ENCODE data around the gene MT4.

The MT4 gene

GRCh38 chr16:56588781-56589140, 23.9 kb downstream of the MT4 start:
- Histone ChIP-seq H3K36me3 (ENCODE audit: insufficient read depth, low read length) (no peaks in the 10 kb centered on the region), H3K4me3 (no peak overlapping the region), H3K27ac (no peak overlapping the region), H3K9ac (ENCODE audit: insufficient read length) (no peak overlapping the region), H3K9me3 (ENCODE audit: low read depth, low read length) (no peaks in the 10 kb centered on the region)
- DNase-seq (ENCODE audit: low read depth, low spot score) = no peak
- TF ChIP-seq FOXP2 (optimal IDR thresholded peaks at IDR 0.05; ENCODE audit: control extremely low read depth, extremely low read length, insufficient read depth) = no peak
- TF ChIP-seq POLR2AphosphoS5 (IDR thresholded peaks at IDR 0.05; ENCODE audit: borderline replicate concordance, low read depth, low read length) = no peak
- TF ChIP-seq EZH2 (IDR thresholded peaks at IDR 0.05) = no peak

GRCh38 chr16:56589141-56590039, 24.5 kb downstream of the MT4 start, which contains the start of gene MT3:
TSS of gene MT3 (plus strand) at chr16:56589528. CDS start at chr16:56589591, 63 bp downstream.
- TF ChIP-seq POLR2AphosphoS5 (IDR thresholded peaks at IDR 0.05; ENCODE audit: borderline replicate concordance, low read depth, low read length) = no peak
- no peak for TF ChIP-seq FOXP2 (optimal IDR thresholded peaks at IDR 0.05; ENCODE audit: control extremely low read depth, extremely low read length, insufficient read depth)
- no peak for TF ChIP-seq EZH2 (IDR thresholded peaks at IDR 0.05)
- H3K36me3 ChIP-seq (ENCODE audit: insufficient read depth, low read length) = no peaks in the 10 kb centered on the region
- DNase-seq (ENCODE audit: low read depth, low spot score) = no peak
- H3K9ac ChIP-seq (ENCODE audit: insufficient read length) = no peak within 1 kb of the TSS
- no peak within 1 kb of the TSS for H3K27ac ChIP-seq
- no peak within 1 kb of the TSS for H3K4me3 ChIP-seq
- no peaks in the 10 kb centered on the region for H3K9me3 ChIP-seq (ENCODE audit: low read depth, low read length)

- TF ChIP-seq FOXP2 (optimal IDR thresholded peaks at IDR 0.05; ENCODE audit: control extremely low read depth, extremely low read length, insufficient read depth) = no peak
- TF ChIP-seq POLR2AphosphoS5 (IDR thresholded peaks at IDR 0.05; ENCODE audit: borderline replicate concordance, low read depth, low read length) = no peak
- no peak for TF ChIP-seq EZH2 (IDR thresholded peaks at IDR 0.05)
- no peak overlapping the region for H3K27ac ChIP-seq
- no peak overlapping the region for H3K4me3 ChIP-seq
- H3K9me3 ChIP-seq (ENCODE audit: low read depth, low read length) = no peaks in the 10 kb centered on the region
- H3K36me3 ChIP-seq (ENCODE audit: insufficient read depth, low read length) = no peaks in the 10 kb centered on the region
- no peak overlapping the region for H3K9ac ChIP-seq (ENCODE audit: insufficient read length)
- no peak for DNase-seq (ENCODE audit: low read depth, low spot score)
These were observed 26.6 kb downstream of the MT4 start for GRCh38 chr16:56591377-56592060.

GRCh38 chr16:56593573-56594291, 28.9 kb downstream of the MT4 start:
- Histone ChIP-seq H3K27ac (no peak overlapping the region), H3K4me3 (no peak overlapping the region), H3K9ac (ENCODE audit: insufficient read length) (no peak overlapping the region), H3K36me3 (ENCODE audit: insufficient read depth, low read length) (no peaks in the 10 kb centered on the region), H3K9me3 (ENCODE audit: low read depth, low read length) (no peaks in the 10 kb centered on the region)
- no peak for DNase-seq (ENCODE audit: low read depth, low spot score)
- TF ChIP-seq EZH2 (IDR thresholded peaks at IDR 0.05) (no peak), FOXP2 (optimal IDR thresholded peaks at IDR 0.05; ENCODE audit: control extremely low read depth, extremely low read length, insufficient read depth) (no peak), POLR2AphosphoS5 (IDR thresholded peaks at IDR 0.05; ENCODE audit: borderline replicate concordance, low read depth, low read length) (no peak)

- TF ChIP-seq POLR2AphosphoS5 (IDR thresholded peaks at IDR 0.05; ENCODE audit: borderline replicate concordance, low read depth, low read length) = no peak
- no peak for TF ChIP-seq FOXP2 (optimal IDR thresholded peaks at IDR 0.05; ENCODE audit: control extremely low read depth, extremely low read length, insufficient read depth)
- TF ChIP-seq EZH2 (IDR thresholded peaks at IDR 0.05) = no peak
- no peaks in the 10 kb centered on the region for H3K36me3 ChIP-seq (ENCODE audit: insufficient read depth, low read length)
- no peak overlapping the region for H3K4me3 ChIP-seq
- H3K9ac ChIP-seq (ENCODE audit: insufficient read length) = no peak overlapping the region
- no peak overlapping the region for H3K27ac ChIP-seq
- no peaks in the 10 kb centered on the region for H3K9me3 ChIP-seq (ENCODE audit: low read depth, low read length)
- DNase-seq (ENCODE audit: low read depth, low spot score) = no peak
These were observed 29.4 kb downstream of the MT4 start for GRCh38 chr16:56594292-56594619.

GRCh38 chr16:56600398-56600999, 35.6 kb downstream of the MT4 start:
- H3K9ac ChIP-seq (ENCODE audit: insufficient read length) = no peak overlapping the region
- no peak for DNase-seq (ENCODE audit: low read depth, low spot score)

GRCh38 chr16:56601325-56601724, 36.5 kb downstream of the MT4 start:
- Histone ChIP-seq H3K27ac (no peak overlapping the region), H3K36me3 (ENCODE audit: insufficient read depth, low read length) (no peaks in the 10 kb centered on the region), H3K4me3 (no peak overlapping the region), H3K9me3 (ENCODE audit: low read depth, low read length) (no peaks in the 10 kb centered on the region), H3K9ac (ENCODE audit: insufficient read length) (no peak overlapping the region)
- TF ChIP-seq POLR2AphosphoS5 (IDR thresholded peaks at IDR 0.05; ENCODE audit: borderline replicate concordance, low read depth, low read length) (no peak), FOXP2 (optimal IDR thresholded peaks at IDR 0.05; ENCODE audit: control extremely low read depth, extremely low read length, insufficient read depth) (no peak), EZH2 (IDR thresholded peaks at IDR 0.05) (no peak)
- DNase-seq (ENCODE audit: low read depth, low spot score) = no peak

More at GRCh38 chr16:56600398-56600999, 35.6 kb downstream of the MT4 start:
- TF ChIP-seq POLR2AphosphoS5 (IDR thresholded peaks at IDR 0.05; ENCODE audit: borderline replicate concordance, low read depth, low read length) (no peak), EZH2 (IDR thresholded peaks at IDR 0.05) (no peak), FOXP2 (optimal IDR thresholded peaks at IDR 0.05; ENCODE audit: control extremely low read depth, extremely low read length, insufficient read depth) (no peak)
- Histone ChIP-seq H3K27ac (no peak overlapping the region), H3K4me3 (no peak overlapping the region), H3K9me3 (ENCODE audit: low read depth, low read length) (no peaks in the 10 kb centered on the region), H3K36me3 (ENCODE audit: insufficient read depth, low read length) (no peaks in the 10 kb centered on the region)

- H3K27ac ChIP-seq = no peak overlapping the region
These were observed 38.7 kb downstream of the MT4 start for GRCh38 chr16:56603589-56603988.

More at GRCh38 chr16:56603589-56603988, 38.7 kb downstream of the MT4 start:
- no peaks in the 10 kb centered on the region for H3K36me3 ChIP-seq (ENCODE audit: insufficient read depth, low read length)
- no peak for TF ChIP-seq POLR2AphosphoS5 (IDR thresholded peaks at IDR 0.05; ENCODE audit: borderline replicate concordance, low read depth, low read length)
- TF ChIP-seq FOXP2 (optimal IDR thresholded peaks at IDR 0.05; ENCODE audit: control extremely low read depth, extremely low read length, insufficient read depth) = no peak
- no peak for TF ChIP-seq EZH2 (IDR thresholded peaks at IDR 0.05)
- no peak overlapping the region for H3K4me3 ChIP-seq
- H3K9me3 ChIP-seq (ENCODE audit: low read depth, low read length) = no peaks in the 10 kb centered on the region
- no peak overlapping the region for H3K9ac ChIP-seq (ENCODE audit: insufficient read length)
- DNase-seq (ENCODE audit: low read depth, low spot score) = no peak

All from SK-N-MC (cell line).